Measurements from ENCODE around the gene RAB3IL1.

RAB3IL1 gene

GRCh38 chr11:61908730-61909316 is 8.5 kb downstream of the RAB3IL1 start:
- H3K36me3 ChIP-seq (ENCODE audit: insufficient read depth, low read length): no peaks in the 10 kb centered on the region
- H3K27ac ChIP-seq (ENCODE audit: low read depth, low read length): no peak overlapping the region
- no peak overlapping the region for H3K4me3 ChIP-seq (ENCODE audit: low read depth, low read length)
- no peaks in the 10 kb centered on the region for H3K27me3 ChIP-seq (ENCODE audit: insufficient read depth, low read length)
- no peaks in the 10 kb centered on the region for H3K4me1 ChIP-seq (ENCODE audit: control insufficient read depth, insufficient read depth, low read length, unreplicated experiment)
- no peak overlapping the region for H2AFZ ChIP-seq (ENCODE audit: low read length, unreplicated experiment)
- no peaks in the 10 kb centered on the region for H3K79me2 ChIP-seq (ENCODE audit: control insufficient read depth, insufficient read depth, low read length, unreplicated experiment)

GRCh38 chr11:61907871-61908729 is 9.3 kb downstream of the RAB3IL1 start:
- H3K79me2 ChIP-seq (ENCODE audit: control insufficient read depth, insufficient read depth, low read length, unreplicated experiment): no peaks in the 10 kb centered on the region
- no peak overlapping the region for H3K27ac ChIP-seq (ENCODE audit: low read depth, low read length)
- no peak overlapping the region for H3K4me3 ChIP-seq (ENCODE audit: low read depth, low read length)
- no peaks in the 10 kb centered on the region for H3K36me3 ChIP-seq (ENCODE audit: insufficient read depth, low read length)
- H3K27me3 ChIP-seq (ENCODE audit: insufficient read depth, low read length): no peaks in the 10 kb centered on the region
- H3K4me1 ChIP-seq (ENCODE audit: control insufficient read depth, insufficient read depth, low read length, unreplicated experiment): no peaks in the 10 kb centered on the region
- H2AFZ ChIP-seq (ENCODE audit: low read length, unreplicated experiment): no peak overlapping the region

GRCh38 chr11:61907282-61907681 is 10.1 kb downstream of the RAB3IL1 start:
- no peaks in the 10 kb centered on the region for H3K79me2 ChIP-seq (ENCODE audit: control insufficient read depth, insufficient read depth, low read length, unreplicated experiment)
- H3K27ac ChIP-seq (ENCODE audit: low read depth, low read length): no peak overlapping the region
- H3K36me3 ChIP-seq (ENCODE audit: insufficient read depth, low read length): no peaks in the 10 kb centered on the region
- H3K27me3 ChIP-seq (ENCODE audit: insufficient read depth, low read length): no peaks in the 10 kb centered on the region
- H3K4me1 ChIP-seq (ENCODE audit: control insufficient read depth, insufficient read depth, low read length, unreplicated experiment): no peaks in the 10 kb centered on the region
- no peak overlapping the region for H3K4me3 ChIP-seq (ENCODE audit: low read depth, low read length)
- H2AFZ ChIP-seq (ENCODE audit: low read length, unreplicated experiment): no peak overlapping the region

- no peaks in the 10 kb centered on the region for H3K4me1 ChIP-seq (ENCODE audit: control insufficient read depth, insufficient read depth, low read length, unreplicated experiment)
- H3K36me3 ChIP-seq (ENCODE audit: insufficient read depth, low read length): no peaks in the 10 kb centered on the region
- H3K4me3 ChIP-seq (ENCODE audit: low read depth, low read length): no peak overlapping the region
- H3K27me3 ChIP-seq (ENCODE audit: insufficient read depth, low read length): no peaks in the 10 kb centered on the region
- H2AFZ ChIP-seq (ENCODE audit: low read length, unreplicated experiment): no peak overlapping the region
- no peak overlapping the region for H3K27ac ChIP-seq (ENCODE audit: low read depth, low read length)
- H3K79me2 ChIP-seq (ENCODE audit: control insufficient read depth, insufficient read depth, low read length, unreplicated experiment): no peaks in the 10 kb centered on the region
These were observed 10.8 kb downstream of the RAB3IL1 start for GRCh38 chr11:61906522-61906909.

GRCh38 chr11:61905801-61906521 is 11.4 kb downstream of the RAB3IL1 start:
- Histone ChIP-seq H3K79me2 (ENCODE audit: control insufficient read depth, insufficient read depth, low read length, unreplicated experiment) (no peaks in the 10 kb centered on the region), H2AFZ (ENCODE audit: low read length, unreplicated experiment) (no peak overlapping the region), H3K4me3 (ENCODE audit: low read depth, low read length) (no peak overlapping the region), H3K27ac (ENCODE audit: low read depth, low read length) (no peak overlapping the region), H3K36me3 (ENCODE audit: insufficient read depth, low read length) (no peaks in the 10 kb centered on the region), H3K27me3 (ENCODE audit: insufficient read depth, low read length) (no peaks in the 10 kb centered on the region), H3K4me1 (ENCODE audit: control insufficient read depth, insufficient read depth, low read length, unreplicated experiment) (no peaks in the 10 kb centered on the region)

- Histone ChIP-seq H3K27me3 (ENCODE audit: insufficient read depth, low read length) (no peaks in the 10 kb centered on the region), H2AFZ (ENCODE audit: low read length, unreplicated experiment) (no peak overlapping the region), H3K4me3 (ENCODE audit: low read depth, low read length) (no peak overlapping the region), H3K27ac (ENCODE audit: low read depth, low read length) (no peak overlapping the region), H3K36me3 (ENCODE audit: insufficient read depth, low read length) (no peaks in the 10 kb centered on the region), H3K79me2 (ENCODE audit: control insufficient read depth, insufficient read depth, low read length, unreplicated experiment) (no peaks in the 10 kb centered on the region), H3K4me1 (ENCODE audit: control insufficient read depth, insufficient read depth, low read length, unreplicated experiment) (no peaks in the 10 kb centered on the region)
These were observed 12.2 kb downstream of the RAB3IL1 start for GRCh38 chr11:61905067-61905696.

GRCh38 chr11:61904539-61905048 is 12.8 kb downstream of the RAB3IL1 start:
- Histone ChIP-seq H3K36me3 (ENCODE audit: insufficient read depth, low read length) (no peaks in the 10 kb centered on the region), H2AFZ (ENCODE audit: low read length, unreplicated experiment) (no peak overlapping the region), H3K27ac (ENCODE audit: low read depth, low read length) (no peak overlapping the region), H3K4me3 (ENCODE audit: low read depth, low read length) (no peak overlapping the region), H3K4me1 (ENCODE audit: control insufficient read depth, insufficient read depth, low read length, unreplicated experiment) (no peaks in the 10 kb centered on the region), H3K27me3 (ENCODE audit: insufficient read depth, low read length) (no peaks in the 10 kb centered on the region), H3K79me2 (ENCODE audit: control insufficient read depth, insufficient read depth, low read length, unreplicated experiment) (no peaks in the 10 kb centered on the region)

- H3K79me2 ChIP-seq (ENCODE audit: control insufficient read depth, insufficient read depth, low read length, unreplicated experiment): no peaks in the 10 kb centered on the region
- no peaks in the 10 kb centered on the region for H3K36me3 ChIP-seq (ENCODE audit: insufficient read depth, low read length)
- no peak overlapping the region for H3K27ac ChIP-seq (ENCODE audit: low read depth, low read length)
- H3K4me1 ChIP-seq (ENCODE audit: control insufficient read depth, insufficient read depth, low read length, unreplicated experiment): no peaks in the 10 kb centered on the region
- no peak overlapping the region for H3K4me3 ChIP-seq (ENCODE audit: low read depth, low read length)
- no peak overlapping the region for H2AFZ ChIP-seq (ENCODE audit: low read length, unreplicated experiment)
- no peaks in the 10 kb centered on the region for H3K27me3 ChIP-seq (ENCODE audit: insufficient read depth, low read length)
These were observed 13.5 kb downstream of the RAB3IL1 start for GRCh38 chr11:61903845-61904244.

- no peak overlapping the region for H2AFZ ChIP-seq (ENCODE audit: low read length, unreplicated experiment)
- H3K27ac ChIP-seq (ENCODE audit: low read depth, low read length): no peak overlapping the region
- H3K36me3 ChIP-seq (ENCODE audit: insufficient read depth, low read length): no peaks in the 10 kb centered on the region
- no peaks in the 10 kb centered on the region for H3K27me3 ChIP-seq (ENCODE audit: insufficient read depth, low read length)
- no peaks in the 10 kb centered on the region for H3K79me2 ChIP-seq (ENCODE audit: control insufficient read depth, insufficient read depth, low read length, unreplicated experiment)
- no peaks in the 10 kb centered on the region for H3K4me1 ChIP-seq (ENCODE audit: control insufficient read depth, insufficient read depth, low read length, unreplicated experiment)
- H3K4me3 ChIP-seq (ENCODE audit: low read depth, low read length): no peak overlapping the region
These were observed 15.1 kb downstream of the RAB3IL1 start for GRCh38 chr11:61902313-61902712.

- no peaks in the 10 kb centered on the region for H3K4me1 ChIP-seq (ENCODE audit: control insufficient read depth, insufficient read depth, low read length, unreplicated experiment)
- no peak overlapping the region for H3K4me3 ChIP-seq (ENCODE audit: low read depth, low read length)
- no peaks in the 10 kb centered on the region for H3K27me3 ChIP-seq (ENCODE audit: insufficient read depth, low read length)
- no peaks in the 10 kb centered on the region for H3K79me2 ChIP-seq (ENCODE audit: control insufficient read depth, insufficient read depth, low read length, unreplicated experiment)
- no peak overlapping the region for H2AFZ ChIP-seq (ENCODE audit: low read length, unreplicated experiment)
- H3K27ac ChIP-seq (ENCODE audit: low read depth, low read length): no peak overlapping the region
- no peaks in the 10 kb centered on the region for H3K36me3 ChIP-seq (ENCODE audit: insufficient read depth, low read length)
These were observed 16.0 kb downstream of the RAB3IL1 start for GRCh38 chr11:61901397-61901796.
